HepG2 (cell line): ENCODE measurements around the gene AHSP. TPM values are rescaled to one million over a fixed set of nuclear protein-coding genes. Genes with fewer than 3 reads are reported as not detected.

Experiments
- CBFB ChIP-seq: sonication (generic); formaldehyde crosslinking; IDR thresholded peaks from 2 replicates; pipeline ENCODE4 v1.4.0; 2020; ENCODE audit warnings: missing genetic modification reagents
- CCDC6 ChIP-seq: sonication (generic); formaldehyde crosslinking; IDR thresholded peaks from 2 replicates; pipeline ENCODE4 v1.8.1; 2022; ENCODE audit warnings: mild to moderate bottlenecking, missing genetic modification reagents, moderate library complexity
- CENPX ChIP-seq: sonication (generic); formaldehyde crosslinking; IDR thresholded peaks from 2 replicates; pipeline ENCODE4 v1.9.0; 2021; ENCODE audit warnings: mild to moderate bottlenecking, missing genetic modification reagents, moderate library complexity
- GATAD2A ChIP-seq: IDR thresholded peaks from 2 replicates; pipeline ENCODE4 v1.6.1; 2016
- GRHL1 ChIP-seq: sonication (generic); formaldehyde crosslinking; conservative IDR thresholded peaks from 2 replicates; pipeline ENCODE4 v1.8.0; 2022; ENCODE audit warnings: missing genetic modification reagents
- GTF2F1 ChIP-seq: fragments of 150-350 bp; IDR thresholded peaks from 2 replicates; pipeline ENCODE4 v1.6.1; 2014; ENCODE audit warnings: low read length
- KMT2B ChIP-seq: IDR thresholded peaks from 2 replicates; pipeline ENCODE4 v1.6.1; 2016; ENCODE audit warnings: missing genetic modification reagents, missing compliant biosample characterization
- MED8 ChIP-seq: sonication (generic); formaldehyde crosslinking; IDR thresholded peaks from 2 replicates; pipeline ENCODE4 v1.8.1; 2023; ENCODE audit warnings: mild to moderate bottlenecking, missing genetic modification reagents; ENCODE audit not compliant: insufficient replicate concordance
- REXO4 ChIP-seq: sonication (generic); formaldehyde crosslinking; IDR thresholded peaks from 2 replicates; pipeline ENCODE4 v1.8.0; 2022; ENCODE audit warnings: missing genetic modification reagents, mild to moderate bottlenecking, borderline replicate concordance
- SIX1 ChIP-seq: sonication (generic); formaldehyde crosslinking; IDR thresholded peaks from 2 replicates; pipeline ENCODE4 v1.4.0; 2020; ENCODE audit warnings: missing genetic modification reagents, borderline replicate concordance
- SOX6 ChIP-seq, 2 experiments: fragments of 450-650 bp in 1 of 2; sonication (generic) in 1 of 2; formaldehyde crosslinking in 1 of 2; IDR thresholded peaks; 2 replicates each; pipeline versions ENCODE4 v1.4.0 to v1.6.1; 2017 to 2020; ENCODE audit warnings: antibody characterized with exemption in 1 of 2, mild to moderate bottlenecking in 1 of 2, missing genetic modification reagents in 1 of 2
- ZBTB21 ChIP-seq: sonication (generic); formaldehyde crosslinking; IDR thresholded peaks from 2 replicates; pipeline ENCODE4 v1.4.0; 2020; ENCODE audit warnings: missing genetic modification reagents
- ZMYM2 ChIP-seq: sonication (generic); formaldehyde crosslinking; IDR thresholded peaks from 2 replicates; pipeline ENCODE4 v1.8.0; 2022; ENCODE audit warnings: mild to moderate bottlenecking, missing genetic modification reagents
- ZNF280D ChIP-seq: sonication (generic); formaldehyde crosslinking; IDR thresholded peaks from 2 replicates; pipeline ENCODE4 v1.5.1; 2020; ENCODE audit warnings: mild to moderate bottlenecking, missing genetic modification reagents
- ZNF329 ChIP-seq: sonication (generic); formaldehyde crosslinking; IDR thresholded peaks from 2 replicates; pipeline ENCODE4 v1.9.0; 2021; ENCODE audit warnings: low read depth, mild to moderate bottlenecking, missing genetic modification reagents
- ZNF589 ChIP-seq: sonication (generic); formaldehyde crosslinking; conservative IDR thresholded peaks from 2 replicates; pipeline ENCODE4 v1.8.0; 2022; ENCODE audit warnings: mild to moderate bottlenecking, moderate library complexity, missing genetic modification reagents
- ZNF7 ChIP-seq: IDR thresholded peaks from 2 replicates; pipeline ENCODE4 v1.6.1; 2016; ENCODE audit warnings: missing biosample characterization, missing genetic modification reagents
- ZNF891 ChIP-seq: sonication (generic); formaldehyde crosslinking; IDR thresholded peaks from 2 replicates; pipeline ENCODE4 v1.5.0; 2020; ENCODE audit warnings: mild to moderate bottlenecking, missing genetic modification reagents
- polyA plus RNA-seq, 8 experiments: library from polyadenylated mRNA; depleted of rRNA in 3 of 8; stranded (reverse) in 7 of 8; unstranded in 1 of 8; fragments of >200 nt; fragmentation: Illumina TruSeq in 4 of 8; extraction: Trizol in 4 of 8; gene quantifications; 2 replicates each; pipeline versions ENCODE4 v1.2.1 to v1.2.3, GENCODE V29; 2011 to 2016; ENCODE audit warnings: low read depth in 4 of 8, missing spikeins in 1 of 8, mixed read lengths in 1 of 8; ENCODE audit not compliant: insufficient read depth in 1 of 8
- total RNA-seq, 5 experiments: library from RNA; depleted of rRNA; stranded (reverse); fragments of >200 nt; fragmentation: Illumina TruSeq; extraction: Trizol; gene quantifications; 2 replicates each; pipeline ENCODE4 v1.2.3, GENCODE V29; 2016; ENCODE audit warnings: low read depth in 1 of 5
- TF ChIP-seq, protein P1 (sequence below), 2 experiments: sonication (generic) in 1 of 2; formaldehyde crosslinking in 1 of 2; IDR thresholded peaks; 2 replicates each; pipeline versions ENCODE4 v1.4.0 to v1.6.1; 2018 to 2020; ENCODE audit warnings: missing genetic modification reagents in 2 of 2, borderline replicate concordance in 1 of 2, low read depth in 1 of 2, mild to moderate bottlenecking in 1 of 2, missing biosample characterization in 1 of 2
- TF ChIP-seq, protein P2 (sequence below): IDR thresholded peaks from 2 replicates; pipeline ENCODE4 v1.6.1; 2012; ENCODE audit warnings: low read length, improper control_type of control experiment

Gene AHSP
- total and polyA plus RNA-seq, 2 of the 13 experiments (the other 11 are each of a cell fraction or from before 2014, with no cell fraction given), result not detected

DNA sequence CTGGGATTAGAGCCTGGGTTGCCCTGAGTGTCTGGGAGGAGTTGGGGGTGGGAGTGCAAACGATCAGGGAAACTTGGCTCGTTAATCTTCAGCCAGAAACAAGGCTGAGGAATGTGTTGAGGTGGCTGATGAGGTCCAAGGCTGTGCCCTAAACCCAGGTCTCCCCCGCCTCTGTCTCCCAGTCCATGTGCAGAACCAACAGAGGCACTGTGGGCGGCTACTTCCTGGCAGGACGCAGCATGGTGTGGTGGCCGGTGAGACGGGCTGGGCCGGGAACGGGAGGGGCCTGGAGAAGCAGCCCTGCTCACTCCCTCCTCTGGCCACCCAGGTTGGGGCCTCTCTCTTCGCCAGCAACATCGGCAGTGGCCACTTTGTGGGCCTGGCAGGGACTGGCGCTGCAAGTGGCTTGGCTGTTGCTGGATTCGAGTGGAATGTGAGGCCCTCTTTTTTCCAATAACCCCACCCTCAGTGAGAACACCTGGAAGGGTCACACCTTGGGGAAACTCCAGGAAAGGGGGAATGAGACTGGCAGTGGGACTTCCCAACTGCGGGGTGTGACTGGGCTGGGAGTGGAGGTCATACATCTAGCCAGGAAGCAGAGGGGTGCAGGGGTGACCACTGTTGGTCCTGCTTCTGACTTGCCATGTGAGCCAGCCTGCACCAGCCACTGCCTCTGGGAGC lies 43.1 kb upstream of the AHSP start (continued):
- TF ChIP-seq ZNF280D (CRISPR knock-in tag), result 0 out of 2 replicates have a peak, but pooled peaks have one; percentile 65
- TF ChIP-seq SIX1 (CRISPR knock-in tag), result no peak
- peak; percentile 66 for TF ChIP-seq GATAD2A
- no peak for TF ChIP-seq GTF2F1
- TF ChIP-seq GRHL1 (CRISPR knock-in tag), result no peak
- TF ChIP-seq KMT2B, result no peak
- TF ChIP-seq ZNF7, result no peak
- TF ChIP-seq, protein P1, sequence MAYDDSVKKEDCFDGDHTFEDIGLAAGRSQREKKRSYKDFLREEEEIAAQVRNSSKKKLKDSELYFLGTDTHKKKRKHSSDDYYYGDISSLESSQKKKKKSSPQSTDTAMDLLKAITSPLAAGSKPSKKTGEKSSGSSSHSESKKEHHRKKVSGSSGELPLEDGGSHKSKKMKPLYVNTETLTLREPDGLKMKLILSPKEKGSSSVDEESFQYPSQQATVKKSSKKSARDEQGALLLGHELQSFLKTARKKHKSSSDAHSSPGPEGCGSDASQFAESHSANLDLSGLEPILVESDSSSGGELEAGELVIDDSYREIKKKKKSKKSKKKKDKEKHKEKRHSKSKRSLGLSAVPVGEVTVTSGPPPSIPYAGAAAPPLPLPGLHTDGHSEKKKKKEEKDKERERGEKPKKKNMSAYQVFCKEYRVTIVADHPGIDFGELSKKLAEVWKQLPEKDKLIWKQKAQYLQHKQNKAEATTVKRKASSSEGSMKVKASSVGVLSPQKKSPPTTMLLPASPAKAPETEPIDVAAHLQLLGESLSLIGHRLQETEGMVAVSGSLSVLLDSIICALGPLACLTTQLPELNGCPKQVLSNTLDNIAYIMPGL (CRISPR knock-in tag; IDR thresholded peaks at IDR 0.05; ENCODE audit: borderline replicate concordance in 1 of 2, low read depth in 1 of 2), result peak in 1 of 2 experiments; percentile 64; a peak in 1 of 4 replicates
- TF ChIP-seq ZNF891 (CRISPR knock-in tag), result no peak
- no peak for TF ChIP-seq MED8
- TF ChIP-seq, protein P2, sequence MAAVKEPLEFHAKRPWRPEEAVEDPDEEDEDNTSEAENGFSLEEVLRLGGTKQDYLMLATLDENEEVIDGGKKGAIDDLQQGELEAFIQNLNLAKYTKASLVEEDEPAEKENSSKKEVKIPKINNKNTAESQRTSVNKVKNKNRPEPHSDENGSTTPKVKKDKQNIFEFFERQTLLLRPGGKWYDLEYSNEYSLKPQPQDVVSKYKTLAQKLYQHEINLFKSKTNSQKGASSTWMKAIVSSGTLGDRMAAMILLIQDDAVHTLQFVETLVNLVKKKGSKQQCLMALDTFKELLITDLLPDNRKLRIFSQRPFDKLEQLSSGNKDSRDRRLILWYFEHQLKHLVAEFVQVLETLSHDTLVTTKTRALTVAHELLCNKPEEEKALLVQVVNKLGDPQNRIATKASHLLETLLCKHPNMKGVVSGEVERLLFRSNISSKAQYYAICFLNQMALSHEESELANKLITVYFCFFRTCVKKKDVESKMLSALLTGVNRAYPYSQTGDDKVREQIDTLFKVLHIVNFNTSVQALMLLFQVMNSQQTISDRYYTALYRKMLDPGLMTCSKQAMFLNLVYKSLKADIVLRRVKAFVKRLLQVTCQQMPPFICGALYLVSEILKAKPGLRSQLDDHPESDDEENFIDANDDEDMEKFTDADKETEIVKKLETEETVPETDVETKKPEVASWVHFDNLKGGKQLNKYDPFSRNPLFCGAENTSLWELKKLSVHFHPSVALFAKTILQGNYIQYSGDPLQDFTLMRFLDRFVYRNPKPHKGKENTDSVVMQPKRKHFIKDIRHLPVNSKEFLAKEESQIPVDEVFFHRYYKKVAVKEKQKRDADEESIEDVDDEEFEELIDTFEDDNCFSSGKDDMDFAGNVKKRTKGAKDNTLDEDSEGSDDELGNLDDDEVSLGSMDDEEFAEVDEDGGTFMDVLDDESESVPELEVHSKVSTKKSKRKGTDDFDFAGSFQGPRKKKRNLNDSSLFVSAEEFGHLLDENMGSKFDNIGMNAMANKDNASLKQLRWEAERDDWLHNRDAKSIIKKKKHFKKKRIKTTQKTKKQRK, result no peak
- TF ChIP-seq ZBTB21 (CRISPR knock-in tag), result no peak
- TF ChIP-seq CBFB (CRISPR knock-in tag), result peak; percentile 47; the same call in 1 of the 2 replicates
- no peak for TF ChIP-seq CCDC6 (CRISPR knock-in tag)
- no peak; the same call in 1 of the 2 replicates for TF ChIP-seq ZMYM2 (CRISPR knock-in tag)
- no peak for TF ChIP-seq ZNF329 (CRISPR knock-in tag)
- no peak for TF ChIP-seq CENPX (CRISPR knock-in tag)
- no peak for TF ChIP-seq SOX6 (IDR thresholded peaks at IDR 0.05)
- TF ChIP-seq SOX6 (CRISPR knock-in tag; IDR thresholded peaks at IDR 0.05), result peak; percentile 61; the same call in 1 of the 2 replicates
- no peak for TF ChIP-seq ZNF589 (CRISPR knock-in tag)
- TF ChIP-seq REXO4 (CRISPR knock-in tag), result no peak
